AG09309 (cell line): ENCODE measurements around the gene OR7G1.
A peak's percentile ranks its signal among the peaks of the same experiment; 100 is the strongest.

ENCODE experiments used
- DNase-seq: peaks from one replicate; pipeline ENCODE4 v3.0.0-alpha.2; 2010; ENCODE audit warnings: low read depth
- H3K4me3 ChIP-seq: 2 replicates; pipeline ENCODE4 v1.5.1; 2011; ENCODE audit warnings: mild to moderate bottlenecking, low read depth, low read length, moderate library complexity; ENCODE audit not compliant: control insufficient read depth
- CTCF ChIP-seq: IDR thresholded peaks from 2 replicates; pipeline ENCODE4 v1.5.1; 2011; ENCODE audit warnings: mild to moderate bottlenecking, low read depth, low read length, inconsistent platforms; ENCODE audit not compliant: insufficient read depth, control insufficient read depth; ENCODE audit errors: missing control alignments

Gene OR7G1

GRCh38 chr19:9109959-9110358, 5.6 kb downstream of the OR7G1 start:
- DNase-seq, result no peak
- no peak overlapping the region for H3K4me3 ChIP-seq
- TF ChIP-seq CTCF, result no peak

GRCh38 chr19:9107375-9107774, 8.2 kb downstream of the OR7G1 start, which contains the start of gene OR7G2:
TSS of gene OR7G2 (minus strand) at chr19:9107475. CDS start at chr19:9103243, 4,232 bp downstream.
- no peak for TF ChIP-seq CTCF
- H3K4me3 ChIP-seq, result no peak within 1 kb of the TSS
- no peak for DNase-seq

GRCh38 chr19:9086761-9087160, 28.8 kb downstream of the OR7G1 start, which contains the start of gene OR1M1:
TSS of gene OR1M1 (plus strand) at chr19:9087061. CDS start at chr19:9093245, 6,184 bp downstream.
- H3K4me3 ChIP-seq, result no peak within 1 kb of the TSS
- TF ChIP-seq CTCF, result no peak
- no peak for DNase-seq

GRCh38 chr19:9078651-9079050, 36.9 kb downstream of the OR7G1 start:
- DNase-seq, result no peak
- TF ChIP-seq CTCF, result no peak
- no peak overlapping the region for H3K4me3 ChIP-seq

GRCh38 chr19:9076901-9077300, 38.7 kb downstream of the OR7G1 start:
- DNase-seq, result no peak
- TF ChIP-seq CTCF, result no peak
- H3K4me3 ChIP-seq, result no peak overlapping the region

GRCh38 chr19:9075064-9075949, 40.3 kb downstream of the OR7G1 start:
- TF ChIP-seq CTCF, result no peak
- DNase-seq, result peak; percentile 47
- no peak overlapping the region for H3K4me3 ChIP-seq
